Testis (tissue), 3 donors: ENCODE data around the gene TSR1. TPM values are rescaled to one million over a fixed set of nuclear protein-coding genes. Genes with fewer than 3 reads are reported as not detected.

ENCODE experiments used
- DNase-seq: peaks from one replicate; pipeline ENCODE4 v3.0.0-alpha.2; 2019
- H3K27ac ChIP-seq, 2 donors: fragments of 200-600 bp; sonication (generic); one replicate each; pipeline ENCODE4 v1.5.1; 2019
- H3K27me3 ChIP-seq: fragments of 200-600 bp; sonication (generic); one replicate; pipeline ENCODE4 v1.5.1; 2019
- H3K36me3 ChIP-seq: fragments of 200-600 bp; sonication (generic); one replicate; pipeline ENCODE4 v1.5.1; 2017; ENCODE audit warnings: low read depth; ENCODE audit errors: missing control alignments
- H3K4me1 ChIP-seq: fragments of 200-600 bp; sonication (generic); one replicate; pipeline ENCODE4 v1.5.1; 2019
- H3K4me3 ChIP-seq, 2 donors: fragments of 200-600 bp; sonication (generic); one replicate each; pipeline ENCODE4 v1.5.1; 2017 to 2019
- H3K9me3 ChIP-seq: fragments of 200-600 bp; sonication (generic); one replicate; pipeline ENCODE4 v1.5.1; 2017
- CTCF ChIP-seq, 3 experiments: fragments of 450-650 bp in 2 of 3; fragments of 200-600 bp in 1 of 3; sonication (generic) in 1 of 3; IDR thresholded peaks; one replicate each; pipeline ENCODE4 v1.5.1; 2016 to 2019; ENCODE audit warnings: antibody characterized with exemption in 3 of 3, mild to moderate bottlenecking in 2 of 3, moderate library complexity in 1 of 3
- POLR2A ChIP-seq: fragments of 450-650 bp; IDR thresholded peaks from one replicate; pipeline ENCODE4 v1.6.1; 2017; ENCODE audit warnings: antibody characterized with exemption, mild to moderate bottlenecking, moderate library complexity
- WGBS, 2 donors: methylation state at CpG; one replicate each; pipeline ENCODE4 v1.1.5; 2018; 5-methylcytosine and 5-hydroxymethylcytosine counted together
- intact Hi-C: fragments of 100-400 bp; cut with DNase I; formaldehyde crosslinking; loops from one replicate; pipeline ENCODE4 v1.15.1; 2023; ENCODE audit warnings: low total_unique reads
- polyA plus RNA-seq: library from polyadenylated mRNA; stranded (reverse); fragments of 350-450 nt; fragmentation: Illumina TruSeq; extraction: RNeasy Lipid Tissue Mini Kit (QIAGEN cat#74804); gene quantifications from one replicate; pipeline ENCODE4 v1.2.3, GENCODE V29; 2014; ENCODE audit warnings: low read depth, low replicate concordance; ENCODE audit not compliant: insufficient read depth
- total RNA-seq, 2 donors: library from RNA; depleted of rRNA; stranded (reverse); fragments of >200 nt; gene quantifications; one replicate each; pipeline ENCODE4 v1.2.3, GENCODE V29; 2016

TSR1 gene
- total and polyA plus RNA-seq, 3 donors from 2014 or later: 39.2 to 56.2 (median 48.9) TPM

- WGBS, 2 donors: 76 to 81% methylated on average over 1 of the region's 1 CpG
- Histone ChIP-seq H3K27ac (no peak overlapping the region), H3K9me3 (no peaks in the 10 kb centered on the region), H3K4me3 (no peak overlapping the region), H3K36me3 (no peaks in the 10 kb centered on the region), H3K4me1 (no peaks in the 10 kb centered on the region), H3K27me3 (no peaks in the 10 kb centered on the region)
- intact Hi-C loops: no loop called here
- TF ChIP-seq CTCF (IDR thresholded peaks at IDR 0.05) (no peak), POLR2A (no peak)
- no peak for DNase-seq
Observed at GRCh38 chr17:2295575-2295974, 40.7 kb downstream of the TSR1 start.

- no peaks in the 10 kb centered on the region for H3K9me3 ChIP-seq
- H3K4me1 ChIP-seq: no peaks in the 10 kb centered on the region
- 82 to 89% methylated on average over 2 of the region's 2 CpGs for WGBS, 2 donors
- intact Hi-C loops: no loop called here
- no peaks in the 10 kb centered on the region for H3K36me3 ChIP-seq
- no peak for DNase-seq
- no peak overlapping the region for H3K27ac ChIP-seq
- H3K4me3 ChIP-seq: no peak overlapping the region
- no peaks in the 10 kb centered on the region for H3K27me3 ChIP-seq
- TF ChIP-seq POLR2A (no peak), CTCF (IDR thresholded peaks at IDR 0.05) (no peak)
Observed at GRCh38 chr17:2292100-2292499, 44.2 kb downstream of the TSR1 start.

GRCh38 chr17:2289878-2290478, 46.3 kb downstream of the TSR1 start:
- Histone ChIP-seq H3K9me3 (no peaks in the 10 kb centered on the region), H3K4me3 (no peak overlapping the region), H3K27me3 (no peaks in the 10 kb centered on the region), H3K36me3 (no peaks in the 10 kb centered on the region), H3K27ac (no peak overlapping the region), H3K4me1 (no peaks in the 10 kb centered on the region)
- no peak for DNase-seq
- 83 to 95% methylated on average over 5 of the region's 5 CpGs for WGBS, 2 donors
- intact Hi-C loops: no loop called here
- TF ChIP-seq CTCF (IDR thresholded peaks at IDR 0.05): no peak
- no peak for TF ChIP-seq POLR2A

- intact Hi-C loops: loop anchor here (2.0 kb wide), 1 partner anchor 39 kb away; no protein-coding TSS in a partner anchor
- Histone ChIP-seq H3K9me3 (no peaks in the 10 kb centered on the region), H3K27me3 (no peaks in the 10 kb centered on the region), H3K4me1 (no peaks in the 10 kb centered on the region), H3K36me3 (no peaks in the 10 kb centered on the region), H3K27ac (no peak overlapping the region), H3K4me3 (no peak overlapping the region)
- WGBS, 2 donors: 86 to 89% methylated on average over 7 of the region's 7 CpGs
- TF ChIP-seq CTCF (IDR thresholded peaks at IDR 0.05): no peak
- TF ChIP-seq POLR2A: no peak
- DNase-seq: no peak
Observed at GRCh38 chr17:2283302-2283701, 53.0 kb downstream of the TSR1 start.

- WGBS, 2 donors: 64 to 71% methylated on average over 7 of the region's 7 CpGs
Observed at GRCh38 chr17:2282297-2282873, 53.9 kb downstream of the TSR1 start.

More at GRCh38 chr17:2282297-2282873, 53.9 kb downstream of the TSR1 start:
- Histone ChIP-seq H3K36me3 (no peaks in the 10 kb centered on the region), H3K27me3 (no peaks in the 10 kb centered on the region), H3K27ac (no peak overlapping the region), H3K4me1 (no peaks in the 10 kb centered on the region), H3K9me3 (no peaks in the 10 kb centered on the region), H3K4me3 (no peak overlapping the region)
- no peak for DNase-seq
- intact Hi-C loops: loop anchor here (2.0 kb wide), 1 partner anchor 38 kb away; no protein-coding TSS in a partner anchor
- TF ChIP-seq POLR2A (no peak), CTCF (IDR thresholded peaks at IDR 0.05) (peak; percentile 24 to 75 (median 46))
